SU-DHL-6 (cell line): ENCODE results near the gene LGR6.

Experiments
- H2AFZ ChIP-seq: fragments of 200-600 bp; sonication (generic); 2 replicates; pipeline ENCODE4 v1.6.1; 2014; ENCODE audit warnings: low read depth, mild to moderate bottlenecking, moderate library complexity, mixed read lengths, antibody characterized with exemption, low read length; ENCODE audit not compliant: severe bottlenecking
- H3F3A ChIP-seq: fragments of 200-600 bp; shearing (Covaris generic); 2 replicates; pipeline ENCODE4 v1.6.0; 2016; ENCODE audit warnings: antibody characterized with exemption, mild to moderate bottlenecking; ENCODE audit not compliant: insufficient read depth
- H3K27ac ChIP-seq: fragments of 200-600 bp; sonication (generic); 2 replicates; pipeline ENCODE4 v1.5.1; 2016; ENCODE audit warnings: low read depth, mild to moderate bottlenecking, low read length, moderate library complexity, mixed read lengths
- H3K27me3 ChIP-seq: fragments of 200-600 bp; sonication (generic), shearing (Covaris generic); 2 replicates; pipeline ENCODE4 v1.6.0; 2014; ENCODE audit warnings: mild to moderate bottlenecking, low read length
- H3K36me3 ChIP-seq: fragments of 200-600 bp; sonication (generic); 2 replicates; pipeline ENCODE4 v1.6.1; 2014; ENCODE audit warnings: mild to moderate bottlenecking, low read length, mixed read lengths
- H3K4me2 ChIP-seq: fragments of 300-600, 200-600 bp; shearing (Covaris generic), sonication (generic); 2 replicates; pipeline ENCODE4 v1.6.0; 2014; ENCODE audit warnings: low read length, low read depth, mild to moderate bottlenecking; ENCODE audit not compliant: poor library complexity, severe bottlenecking
- H3K4me3 ChIP-seq: fragments of 200-600 bp; sonication (generic); 2 replicates; pipeline ENCODE4 v1.5.1; 2014; ENCODE audit warnings: antibody characterized with exemption, low read length, mild to moderate bottlenecking, mixed read lengths; ENCODE audit not compliant: insufficient read depth, poor library complexity, severe bottlenecking
- H3K79me2 ChIP-seq: fragments of 200-600 bp; sonication (generic); 2 replicates; pipeline ENCODE4 v1.6.1; 2014; ENCODE audit warnings: mild to moderate bottlenecking, low read length, moderate library complexity; ENCODE audit not compliant: insufficient read depth
- H3K9ac ChIP-seq: fragments of 200-600 bp; sonication (generic); 2 replicates; pipeline ENCODE4 v1.7.0; 2014; ENCODE audit warnings: mild to moderate bottlenecking, low read length
- H3K9me2 ChIP-seq: fragments of 200-600 bp; sonication (generic); replicated peaks from 2 replicates; pipeline ENCODE4 v1.6.1; 2014; ENCODE audit warnings: low read length; ENCODE audit not compliant: insufficient read depth
- H3K9me3 ChIP-seq: fragments of 200-600 bp; sonication (generic); 2 replicates; pipeline ENCODE4 v1.6.1; 2014; ENCODE audit warnings: low read length, mixed read lengths; ENCODE audit not compliant: insufficient read depth
- H4K20me1 ChIP-seq: fragments of 200-600 bp; sonication (generic); 2 replicates; pipeline ENCODE4 v1.6.1; 2014; ENCODE audit warnings: low read depth, mild to moderate bottlenecking, antibody characterized with exemption, low read length, moderate library complexity, mixed read lengths
- EZH2phosphoT487 ChIP-seq: fragments of 200-600 bp; sonication (generic), shearing (Covaris generic); conservative IDR thresholded peaks from 2 replicates; pipeline ENCODE4 v1.6.1; 2018; ENCODE audit warnings: mild to moderate bottlenecking, antibody characterized with exemption, low read length, moderate library complexity, mixed read lengths
- TF ChIP-seq, protein P1 (sequence below): fragments of 200-600 bp; sonication (generic); IDR thresholded peaks from one replicate; pipeline ENCODE4 v1.5.1; 2017; ENCODE audit warnings: antibody characterized with exemption, mild to moderate bottlenecking, low read length, moderate library complexity; ENCODE audit not compliant: insufficient read depth, poor library complexity, severe bottlenecking

Gene LGR6

GRCh38 chr1:202221911-202222909 is 28.6 kb downstream of the LGR6 start:
- Histone ChIP-seq H3K9me3 (no peaks in the 10 kb centered on the region), H3K9ac (no peak overlapping the region), H3K27ac (no peak overlapping the region), H3K4me2 (no peak overlapping the region), H3K9me2 (no peaks in the 10 kb centered on the region), H4K20me1 (no peaks in the 10 kb centered on the region), H2AFZ (no peak overlapping the region), H3K27me3 (no peaks in the 10 kb centered on the region), H3F3A (no peaks in the 10 kb centered on the region), H3K79me2 (no peaks in the 10 kb centered on the region), H3K36me3 (no peaks in the 10 kb centered on the region), H3K4me3 (no peak overlapping the region)
- TF ChIP-seq, protein P1, sequence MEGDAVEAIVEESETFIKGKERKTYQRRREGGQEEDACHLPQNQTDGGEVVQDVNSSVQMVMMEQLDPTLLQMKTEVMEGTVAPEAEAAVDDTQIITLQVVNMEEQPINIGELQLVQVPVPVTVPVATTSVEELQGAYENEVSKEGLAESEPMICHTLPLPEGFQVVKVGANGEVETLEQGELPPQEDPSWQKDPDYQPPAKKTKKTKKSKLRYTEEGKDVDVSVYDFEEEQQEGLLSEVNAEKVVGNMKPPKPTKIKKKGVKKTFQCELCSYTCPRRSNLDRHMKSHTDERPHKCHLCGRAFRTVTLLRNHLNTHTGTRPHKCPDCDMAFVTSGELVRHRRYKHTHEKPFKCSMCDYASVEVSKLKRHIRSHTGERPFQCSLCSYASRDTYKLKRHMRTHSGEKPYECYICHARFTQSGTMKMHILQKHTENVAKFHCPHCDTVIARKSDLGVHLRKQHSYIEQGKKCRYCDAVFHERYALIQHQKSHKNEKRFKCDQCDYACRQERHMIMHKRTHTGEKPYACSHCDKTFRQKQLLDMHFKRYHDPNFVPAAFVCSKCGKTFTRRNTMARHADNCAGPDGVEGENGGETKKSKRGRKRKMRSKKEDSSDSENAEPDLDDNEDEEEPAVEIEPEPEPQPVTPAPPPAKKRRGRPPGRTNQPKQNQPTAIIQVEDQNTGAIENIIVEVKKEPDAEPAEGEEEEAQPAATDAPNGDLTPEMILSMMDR: no peak
- TF ChIP-seq EZH2phosphoT487: no peak

- no peaks in the 10 kb centered on the region for H3K9me2 ChIP-seq
- no peaks in the 10 kb centered on the region for H3K9me3 ChIP-seq
- H3K79me2 ChIP-seq: no peaks in the 10 kb centered on the region
- H3K27me3 ChIP-seq: no peaks in the 10 kb centered on the region
- no peak overlapping the region for H3K9ac ChIP-seq
- H3K27ac ChIP-seq: no peak overlapping the region
- H3K4me2 ChIP-seq: no peak overlapping the region
- no peak overlapping the region for H3K4me3 ChIP-seq
- H3F3A ChIP-seq: no peaks in the 10 kb centered on the region
- H3K36me3 ChIP-seq: no peaks in the 10 kb centered on the region
- no peak for TF ChIP-seq EZH2phosphoT487
- TF ChIP-seq, protein P1: no peak
- no peak overlapping the region for H2AFZ ChIP-seq
- no peaks in the 10 kb centered on the region for H4K20me1 ChIP-seq
Observed at GRCh38 chr1:202223121-202223860, 29.7 kb downstream of the LGR6 start.

GRCh38 chr1:202224453-202224852 is 30.9 kb downstream of the LGR6 start:
- no peak overlapping the region for H3K9ac ChIP-seq
- no peaks in the 10 kb centered on the region for H3F3A ChIP-seq
- H3K27ac ChIP-seq: no peak overlapping the region
- no peaks in the 10 kb centered on the region for H4K20me1 ChIP-seq
- no peak overlapping the region for H3K4me2 ChIP-seq
- no peaks in the 10 kb centered on the region for H3K27me3 ChIP-seq
- no peak overlapping the region for H3K4me3 ChIP-seq
- H3K36me3 ChIP-seq: no peaks in the 10 kb centered on the region
- H3K9me2 ChIP-seq: no peaks in the 10 kb centered on the region
- TF ChIP-seq EZH2phosphoT487: no peak
- TF ChIP-seq, protein P1: no peak
- no peaks in the 10 kb centered on the region for H3K9me3 ChIP-seq
- no peaks in the 10 kb centered on the region for H3K79me2 ChIP-seq
- no peak overlapping the region for H2AFZ ChIP-seq
